IPS-18c (cell line): ENCODE data around the gene CSF3R.

ENCODE experiments used
- H3K4me3 ChIP-seq: 2 replicates; pipeline ENCODE4 v1.7.0; 2013; ENCODE audit warnings: low read depth, mild to moderate bottlenecking, low read length, moderate library complexity; ENCODE audit not compliant: insufficient read depth
- H3K9me3 ChIP-seq: one replicate; pipeline ENCODE4 v1.6.1; 2013; ENCODE audit warnings: mild to moderate bottlenecking, low read length, moderate library complexity; ENCODE audit not compliant: control insufficient read depth, insufficient read depth

Gene CSF3R

GRCh38 chr1:36482724-36483388, at the start of gene CSF3R:
TSS of gene CSF3R (minus strand) at chr1:36482913. CDS start at chr1:36479496, 3,417 bp downstream.
- Histone ChIP-seq H3K9me3 (no peaks in the 10 kb centered on the region), H3K4me3 (no peak within 1 kb of the TSS)

GRCh38 chr1:36531833-36532232, 49.1 kb upstream of the CSF3R start:
- Histone ChIP-seq H3K4me3 (no peak overlapping the region), H3K9me3 (no peaks in the 10 kb centered on the region)

DNA sequence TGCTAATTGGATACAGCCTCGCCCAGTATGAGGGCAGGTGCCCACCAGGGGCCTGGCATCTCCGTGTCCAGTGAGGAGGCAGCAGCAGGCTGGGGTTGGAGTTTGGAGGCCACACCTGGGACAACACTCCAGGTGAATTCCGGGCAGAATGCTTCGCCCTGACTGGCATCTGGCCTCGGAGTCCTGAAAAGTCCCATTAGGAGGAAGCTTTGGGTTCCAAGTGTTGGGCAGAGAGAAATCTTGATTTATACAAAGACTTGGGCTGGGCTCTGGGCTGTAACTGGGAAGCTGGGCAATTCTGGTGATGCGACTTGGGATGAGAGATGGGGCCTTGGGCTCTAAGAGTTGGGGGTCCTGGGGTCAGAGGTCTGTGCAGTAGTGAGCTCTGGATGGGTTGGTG, 48.1 kb upstream of the CSF3R start:
- H3K4me3 ChIP-seq, result no peak overlapping the region
- no peaks in the 10 kb centered on the region for H3K9me3 ChIP-seq

DNA sequence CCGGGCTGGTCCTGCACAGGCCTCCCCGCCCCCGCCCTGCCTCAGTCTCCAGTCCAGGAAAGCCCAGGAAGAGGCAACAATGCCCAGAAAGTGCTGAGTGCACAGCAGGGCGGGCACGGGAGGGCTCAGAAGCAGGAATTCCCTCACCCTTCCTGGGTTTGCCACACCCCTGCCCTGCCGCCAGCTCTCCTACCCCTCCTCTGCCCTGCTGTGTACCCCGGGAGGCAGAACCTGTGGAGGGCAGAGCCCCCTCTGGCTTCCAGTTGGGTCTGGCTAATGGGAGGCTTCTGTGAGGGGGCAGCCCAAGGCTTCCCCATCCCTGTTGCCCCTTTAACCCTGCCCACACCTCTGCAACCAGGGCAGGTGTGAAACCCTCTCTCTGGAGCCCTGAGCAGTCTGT, 47.5 kb upstream of the CSF3R start:
- Histone ChIP-seq H3K9me3 (no peaks in the 10 kb centered on the region), H3K4me3 (no peak overlapping the region)

- Histone ChIP-seq H3K4me3 (no peak overlapping the region), H3K9me3 (no peaks in the 10 kb centered on the region)
Observed at GRCh38 chr1:36529769-36530260, 47.1 kb upstream of the CSF3R start.

DNA sequence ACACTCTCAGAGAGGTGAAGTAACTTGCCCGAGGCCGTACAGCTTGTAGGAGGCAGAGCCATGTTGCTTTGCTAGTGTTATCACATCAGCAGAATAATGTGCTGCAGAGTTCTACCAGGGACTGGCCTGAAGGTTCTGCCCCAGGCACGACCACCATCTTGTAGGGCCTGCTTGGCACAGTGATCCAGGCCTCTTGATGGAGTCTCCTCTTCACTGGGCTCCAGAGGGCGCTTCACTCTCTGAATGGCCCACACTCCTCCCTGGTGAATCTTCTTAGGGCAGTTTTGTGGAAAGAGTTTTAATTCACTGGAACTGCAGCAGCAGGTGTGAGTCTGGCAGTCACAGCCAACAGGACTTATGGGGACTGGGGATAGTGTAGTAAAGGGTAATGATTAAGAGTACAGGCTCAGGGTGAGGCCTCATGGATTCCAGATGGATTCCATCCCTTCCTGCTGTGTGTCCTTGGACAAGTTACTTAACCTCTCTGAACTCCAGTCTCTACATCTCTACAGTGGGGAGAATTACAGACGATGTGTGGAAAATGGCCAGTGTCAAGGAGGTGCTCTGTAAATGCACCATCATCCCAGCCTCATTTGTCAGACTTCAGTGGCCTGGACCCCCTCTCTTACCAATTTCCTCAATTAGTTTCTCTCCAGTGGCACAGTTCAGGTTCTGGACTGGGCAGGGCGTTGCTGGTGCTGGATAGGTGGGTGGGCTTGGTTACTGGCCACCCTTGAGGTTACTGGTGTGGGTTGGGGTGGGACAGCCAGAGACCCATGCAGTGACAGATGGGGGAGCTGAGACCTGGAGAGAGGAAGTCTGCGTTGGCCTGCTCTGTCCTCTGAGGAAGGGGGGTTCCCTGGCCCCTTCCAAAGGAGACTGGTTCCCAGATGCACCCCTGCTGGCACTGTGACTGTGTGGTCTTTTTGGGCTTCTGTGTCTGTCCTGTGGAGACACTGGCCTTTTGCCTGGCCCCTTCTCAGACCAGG, 45.9 kb upstream of the CSF3R start:
- no peak overlapping the region for H3K4me3 ChIP-seq

DNA sequence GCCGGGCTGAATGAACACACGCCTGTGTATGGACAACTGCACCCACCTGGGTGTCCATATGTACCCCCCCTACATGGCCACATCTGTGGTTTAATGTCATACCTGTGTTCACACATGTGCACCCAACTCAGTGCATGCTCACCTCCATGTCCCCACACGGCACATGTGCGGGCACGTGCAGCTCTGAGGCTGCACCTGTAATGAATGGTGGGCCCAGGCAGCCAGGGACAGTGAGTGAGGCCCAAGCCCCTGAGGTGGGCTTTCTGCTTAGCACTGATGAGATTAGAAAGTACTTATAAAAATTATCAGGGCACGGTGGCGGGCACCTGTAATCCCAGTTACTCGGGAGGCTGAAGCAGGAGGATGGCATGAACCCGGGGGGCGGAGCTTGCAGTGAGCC, 42.5 kb upstream of the CSF3R start:
- Histone ChIP-seq H3K9me3 (no peaks in the 10 kb centered on the region), H3K4me3 (no peak overlapping the region)

More for the DNA sequence above, 45.9 kb upstream of the CSF3R start:
- no peaks in the 10 kb centered on the region for H3K9me3 ChIP-seq

- Histone ChIP-seq H3K9me3 (no peaks in the 10 kb centered on the region), H3K4me3 (no peak overlapping the region)
Observed at GRCh38 chr1:36524359-36525062, 41.8 kb upstream of the CSF3R start.

DNA sequence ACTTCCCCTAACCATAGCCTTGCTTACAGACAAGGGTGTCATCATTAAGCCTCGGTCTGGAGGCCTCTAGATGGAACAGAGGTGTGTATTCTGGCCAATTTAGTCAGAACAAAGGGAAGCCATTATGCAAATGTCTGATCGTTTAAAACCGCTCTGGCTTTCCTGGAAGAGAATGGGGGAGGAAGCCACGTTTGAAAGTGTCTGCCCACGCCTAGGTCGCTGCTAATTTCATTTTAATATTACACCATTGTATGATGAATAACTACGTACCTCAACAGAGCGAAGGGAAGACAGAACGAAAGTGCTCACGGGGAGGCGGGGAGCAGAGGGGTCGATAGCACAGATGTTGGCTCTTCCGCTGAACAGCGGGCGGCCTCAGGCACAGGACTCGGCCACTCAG, 41.1 kb upstream of the CSF3R start:
- Histone ChIP-seq H3K4me3 (no peak overlapping the region), H3K9me3 (no peaks in the 10 kb centered on the region)

DNA sequence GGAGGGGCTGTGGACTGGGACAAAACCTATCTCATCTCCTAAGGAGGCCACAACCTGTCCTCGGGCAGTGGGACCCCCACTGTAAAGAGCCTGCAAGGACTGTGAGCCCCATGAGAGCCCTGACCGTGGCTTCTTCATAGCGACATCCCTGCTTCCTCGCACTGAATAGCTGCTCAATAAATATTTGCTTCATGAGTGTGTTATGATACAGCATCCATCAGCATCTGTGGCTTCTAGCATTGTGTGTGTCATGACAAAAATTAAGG, 40.5 kb upstream of the CSF3R start:
- Histone ChIP-seq H3K4me3 (no peak overlapping the region), H3K9me3 (no peaks in the 10 kb centered on the region)

GRCh38 chr1:36522461-36523229, 39.9 kb upstream of the CSF3R start:
- no peaks in the 10 kb centered on the region for H3K9me3 ChIP-seq
- H3K4me3 ChIP-seq, result no peak overlapping the region

GRCh38 chr1:36522021-36522420, 39.3 kb upstream of the CSF3R start:
- no peak overlapping the region for H3K4me3 ChIP-seq
- no peaks in the 10 kb centered on the region for H3K9me3 ChIP-seq

- no peaks in the 10 kb centered on the region for H3K9me3 ChIP-seq
- no peak overlapping the region for H3K4me3 ChIP-seq
Observed at GRCh38 chr1:36520771-36521420, 38.2 kb upstream of the CSF3R start.

GRCh38 chr1:36520056-36520455, 37.3 kb upstream of the CSF3R start:
- no peaks in the 10 kb centered on the region for H3K9me3 ChIP-seq
- H3K4me3 ChIP-seq, result no peak overlapping the region

GRCh38 chr1:36517011-36517771, 34.5 kb upstream of the CSF3R start:
- H3K9me3 ChIP-seq, result no peaks in the 10 kb centered on the region
- no peak overlapping the region for H3K4me3 ChIP-seq

DNA sequence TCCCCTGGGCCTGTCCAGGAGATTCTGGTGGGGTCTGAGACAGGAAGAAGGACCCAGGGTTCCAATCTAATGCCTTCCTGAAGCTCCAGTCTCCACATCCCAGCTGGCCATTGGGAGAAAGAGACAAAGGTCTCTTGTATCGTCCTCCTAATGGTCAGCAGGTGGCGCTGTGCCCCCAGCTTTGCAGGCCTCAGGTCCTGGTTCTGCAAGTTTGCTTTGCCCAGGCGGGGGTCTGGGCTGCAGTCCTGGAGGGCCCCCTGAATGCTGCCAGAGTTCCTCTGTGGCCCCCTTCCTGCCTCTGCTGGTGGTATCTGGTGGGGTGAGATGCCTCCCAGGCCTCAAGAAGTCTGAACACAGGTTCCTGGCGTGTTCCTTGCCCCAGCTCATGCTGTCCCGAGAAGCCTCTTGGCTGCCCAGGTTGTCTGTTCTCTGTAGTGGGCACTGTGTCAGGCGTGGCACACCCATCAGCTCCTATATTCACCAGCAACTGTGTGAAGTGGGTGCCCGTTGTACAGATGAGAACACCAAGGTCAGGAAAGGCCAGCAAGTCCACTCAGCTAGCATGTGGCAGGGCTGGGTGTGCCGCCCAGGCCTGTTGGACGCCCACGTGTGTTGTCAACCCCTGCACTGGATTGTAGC, 33.8 kb upstream of the CSF3R start:
- no peak overlapping the region for H3K4me3 ChIP-seq
- H3K9me3 ChIP-seq, result no peaks in the 10 kb centered on the region
